PFSK-1 (cell line): ENCODE measurements around the gene RYR3.

Source experiments
- FOXP2 ChIP-seq: optimal IDR thresholded peaks from 2 replicates; pipeline ENCODE3; 2011; ENCODE audit warnings: borderline replicate concordance, control low read depth, inconsistent platforms; ENCODE audit not compliant: insufficient read depth; ENCODE audit errors: extremely low read length, extremely low read depth
- POLR2AphosphoS5 ChIP-seq: IDR thresholded peaks from 2 replicates; pipeline ENCODE4 v1.6.1; 2012; ENCODE audit warnings: low read depth, mild to moderate bottlenecking, control low read depth, low read length, moderate library complexity
- REST ChIP-seq, 2 experiments: IDR thresholded peaks; 2 replicates each; pipeline versions ENCODE4 v1.6.1 to v1.8.0; 2011 to 2012; ENCODE audit warnings: low read depth in 2 of 2, low read length in 2 of 2, control low read depth in 1 of 2, inconsistent platforms in 1 of 2, mild to moderate bottlenecking in 1 of 2, moderate library complexity in 1 of 2; ENCODE audit not compliant: insufficient read depth in 1 of 2
- SIN3A ChIP-seq: IDR thresholded peaks from 2 replicates; pipeline ENCODE4 v1.6.1; 2012; ENCODE audit warnings: mild to moderate bottlenecking, low read length, moderate library complexity, borderline replicate concordance; ENCODE audit not compliant: insufficient read depth
- TAF1 ChIP-seq: IDR thresholded peaks from 2 replicates; pipeline ENCODE4 v1.6.1; 2012; ENCODE audit warnings: low read length, control low read depth, borderline replicate concordance; ENCODE audit not compliant: insufficient read depth

The RYR3 gene

GRCh38 chr15:33737687-33738601, 427.2 kb downstream of the RYR3 start:
- TF ChIP-seq SIN3A (no peak), FOXP2 (no peak), REST (IDR thresholded peaks at IDR 0.05; ENCODE audit: insufficient read depth in 1 of 2, low read depth in 2 of 2, low read length in 2 of 2) (no peak), TAF1 (no peak), POLR2AphosphoS5 (no peak)

GRCh38 chr15:33738941-33739664, 428.3 kb downstream of the RYR3 start:
- TF ChIP-seq FOXP2: no peak
- TF ChIP-seq POLR2AphosphoS5: no peak
- no peak for TF ChIP-seq SIN3A
- no peak for TF ChIP-seq REST (IDR thresholded peaks at IDR 0.05; ENCODE audit: insufficient read depth in 1 of 2, low read depth in 2 of 2, low read length in 2 of 2)
- no peak for TF ChIP-seq TAF1

GRCh38 chr15:33742306-33742705, 431.5 kb downstream of the RYR3 start:
- no peak for TF ChIP-seq TAF1
- TF ChIP-seq REST (IDR thresholded peaks at IDR 0.05; ENCODE audit: insufficient read depth in 1 of 2, low read depth in 2 of 2, low read length in 2 of 2): no peak
- TF ChIP-seq SIN3A: no peak
- no peak for TF ChIP-seq POLR2AphosphoS5
- TF ChIP-seq FOXP2: no peak

- TF ChIP-seq TAF1: no peak
- TF ChIP-seq POLR2AphosphoS5: no peak
- no peak for TF ChIP-seq REST (IDR thresholded peaks at IDR 0.05; ENCODE audit: insufficient read depth in 1 of 2, low read depth in 2 of 2, low read length in 2 of 2)
- TF ChIP-seq FOXP2: no peak
- TF ChIP-seq SIN3A: no peak
Observed at GRCh38 chr15:33742800-33743199, 432.0 kb downstream of the RYR3 start.
